Small intestine (tissue), 7 donors: ENCODE measurements around the gene CLCN2. TPM values are rescaled to one million over a fixed set of nuclear protein-coding genes. Genes with fewer than 3 reads are reported as not detected.
A peak's percentile ranks its signal among the peaks of the same experiment; 100 is the strongest.

Experiments
- DNase-seq, 2 donors: peaks; one replicate each; pipeline versions ENCODE4 v3.0.0 to v3.0.0-alpha.2; 2013
- FAIRE-seq: peaks from 2 replicates; lab custom pipeline; 2012; peaks lifted over from hg19 to GRCh38; lab: Jason Lieb, UNC
- H3K27ac ChIP-seq, 3 donors: one replicate each; pipeline ENCODE4 v1.5.1; 2013; ENCODE audit warnings: low read length in 2 of 3, mild to moderate bottlenecking in 2 of 3, control low read depth in 1 of 3, inconsistent platforms in 1 of 3, low read depth in 1 of 3, moderate library complexity in 1 of 3
- H3K27me3 ChIP-seq, 3 donors: one replicate each; pipeline ENCODE4 v1.6.1; 2013; ENCODE audit warnings: low read length in 3 of 3, inconsistent platforms in 1 of 3; ENCODE audit not compliant: control insufficient read depth in 3 of 3, insufficient read depth in 3 of 3
- H3K36me3 ChIP-seq, 3 donors: one replicate each; pipeline ENCODE4 v1.6.1; 2013; ENCODE audit warnings: low read length in 3 of 3, inconsistent platforms in 1 of 3, low read depth in 1 of 3, mild to moderate bottlenecking in 1 of 3, moderate library complexity in 1 of 3; ENCODE audit not compliant: control insufficient read depth in 3 of 3, insufficient read depth in 2 of 3
- H3K4me1 ChIP-seq, 3 donors: one replicate each; pipeline ENCODE4 v1.6.1; 2013; ENCODE audit warnings: low read length in 2 of 3, inconsistent platforms in 1 of 3, low read depth in 1 of 3, mild to moderate bottlenecking in 1 of 3, moderate library complexity in 1 of 3; ENCODE audit not compliant: control insufficient read depth in 3 of 3, insufficient read depth in 2 of 3
- H3K4me3 ChIP-seq, 3 donors: one replicate each; pipeline ENCODE4 v1.5.1; 2013; ENCODE audit warnings: low read length in 3 of 3, control low read depth in 1 of 3, inconsistent platforms in 1 of 3, low read depth in 1 of 3, mild to moderate bottlenecking in 1 of 3, moderate library complexity in 1 of 3
- H3K9me3 ChIP-seq, 2 donors: one replicate each; pipeline ENCODE4 v1.6.1; 2013; ENCODE audit warnings: low read depth in 1 of 2, low read length in 1 of 2; ENCODE audit not compliant: control insufficient read depth in 2 of 2, insufficient read depth in 1 of 2
- WGBS, 3 donors: extraction: QIAGEN DNeasy Blood & Tissue Kit; methylation state at CpG; one replicate each; pipeline ENCODE4 v1.1.7; 2013; 5-methylcytosine and 5-hydroxymethylcytosine counted together
- polyA plus RNA-seq, 4 donors: library from polyadenylated mRNA; stranded (reverse) in 3 of 4; unstranded in 1 of 4; fragments of 200-250 nt in 3 of 4; fragments of 120-200 nt in 1 of 4; gene quantifications; one replicate each; pipeline versions ENCODE4 v1.2.1 to v1.2.3, GENCODE V29; 2013
- donor health status: healthy with polysubstance abuse.
- donor health status: control.
- donor health status: control.
- donor health status: Bipolar disorder and iron deficiency.
- donor health status: healthy.

Gene CLCN2
- polyA plus RNA-seq, 4 donors = 10.0 to 30.9 (median 15.3) TPM

GRCh38 chr3:184378651-184379357 lies 17.4 kb upstream of the CLCN2 start:
- Histone ChIP-seq H3K36me3 (no peaks in the 10 kb centered on the region), H3K4me3 (peak overlapping the region in 1 of 3 donors; percentile 6), H3K27ac (peak overlapping the region in 2 of 3 donors; percentile 30 to 67), H3K4me1 (peaks cover 0 to 16% (median 0%) of the 10 kb centered on the region in 3 donors), H3K9me3 (no peaks in the 10 kb centered on the region), H3K27me3 (peaks cover 17 to 49% (median 19%) of the 10 kb centered on the region in 3 donors)
- WGBS, 3 donors = 69 to 78% (median 72%) methylated on average over 10 of the region's 10 CpGs
- no peak for DNase-seq
- no peak for FAIRE-seq

DNA sequence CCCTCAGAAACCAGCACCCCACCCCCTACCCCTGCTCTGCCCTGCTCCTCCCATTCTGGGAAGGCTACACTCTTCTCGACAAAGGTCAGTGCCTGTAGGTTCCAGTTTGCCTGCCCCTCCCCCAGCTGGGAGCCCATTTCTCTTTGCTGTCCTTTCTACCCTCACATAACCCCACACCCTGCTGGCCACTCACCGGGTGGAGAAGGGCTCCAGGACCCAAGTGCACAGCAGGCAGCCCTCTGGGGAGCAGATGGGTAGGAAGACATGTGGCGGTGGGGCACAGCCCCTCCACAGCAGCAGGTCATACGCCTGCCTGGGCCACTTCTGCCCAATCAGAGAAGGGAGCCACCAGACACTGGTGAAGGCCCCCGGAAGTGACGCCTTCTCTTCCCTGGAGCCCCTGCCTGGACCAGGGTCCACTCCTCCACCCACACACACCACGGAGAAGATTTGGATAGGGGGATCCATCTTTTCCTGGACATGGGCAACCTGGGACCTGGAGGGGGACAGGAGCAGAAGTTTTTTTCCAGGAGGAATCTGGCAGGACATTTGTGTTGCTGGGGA lies 16.6 kb upstream of the CLCN2 start, which contains the start of gene THPO:
Gene THPO (minus strand): TSS at position 326 of the 564 bp plus-strand sequence. CDS start 1,948 bp downstream, outside the sequence.
- no peak within 1 kb of the TSS for H3K4me3 ChIP-seq
- H3K36me3 ChIP-seq = no peaks in the 10 kb centered on the region
- peak within 1 kb of the TSS in 1 of 3 donors; percentile 67 for H3K27ac ChIP-seq
- H3K9me3 ChIP-seq = no peaks in the 10 kb centered on the region
- no peak for FAIRE-seq
- H3K4me1 ChIP-seq = peaks cover 0 to 16% (median 0%) of the 10 kb centered on the region in 3 donors
- H3K27me3 ChIP-seq = peaks cover 17 to 46% (median 17%) of the 10 kb centered on the region in 3 donors
- DNase-seq = peak in 1 of 2 donors; percentile 47
- 59 to 66% (median 59%) methylated on average over 7 of the region's 7 CpGs for WGBS, 3 donors

DNA sequence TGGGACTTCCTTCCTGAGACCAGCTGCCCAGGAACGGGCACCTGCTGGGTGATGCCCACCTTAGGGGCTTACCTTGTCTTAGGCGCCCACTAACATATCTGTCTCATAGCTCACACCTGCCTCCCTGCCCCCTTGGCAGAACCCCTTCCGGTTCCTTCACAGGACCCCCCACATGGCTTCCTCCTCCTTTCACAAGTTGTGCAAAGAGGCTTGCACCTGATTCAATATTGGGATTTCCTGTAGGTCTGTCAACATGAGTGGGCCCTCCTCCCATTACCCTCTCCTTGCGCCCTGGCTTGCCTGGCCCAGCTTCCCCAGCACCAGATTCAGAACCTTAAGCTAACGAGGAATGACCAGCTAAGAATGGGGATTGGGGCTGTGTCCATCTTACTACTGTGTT lies 16.0 kb upstream of the CLCN2 start:
- WGBS, 3 donors = 71 to 80% (median 73%) methylated on average over 5 of the region's 5 CpGs
- H3K27ac ChIP-seq = no peak overlapping the region
- H3K36me3 ChIP-seq = no peaks in the 10 kb centered on the region
- DNase-seq (no peak), FAIRE-seq (no peak)
- H3K4me1 ChIP-seq = peaks cover 0 to 16% (median 0%) of the 10 kb centered on the region in 3 donors
- H3K9me3 ChIP-seq = no peaks in the 10 kb centered on the region
- H3K4me3 ChIP-seq = no peak overlapping the region
- H3K27me3 ChIP-seq = peaks cover 14 to 40% (median 15%) of the 10 kb centered on the region in 3 donors

GRCh38 chr3:184375747-184376461 lies 14.5 kb upstream of the CLCN2 start:
- no peaks in the 10 kb centered on the region for H3K9me3 ChIP-seq
- 77 to 84% (median 81%) methylated on average over 12 of the region's 12 CpGs for WGBS, 3 donors
- no peaks in the 10 kb centered on the region for H3K36me3 ChIP-seq
- H3K27ac ChIP-seq = no peak overlapping the region
- peaks cover 9 to 26% (median 13%) of the 10 kb centered on the region in 3 donors for H3K27me3 ChIP-seq
- no peak for DNase-seq
- H3K4me1 ChIP-seq = peaks cover 0 to 17% (median 2%) of the 10 kb centered on the region in 3 donors
- no peak for FAIRE-seq
- no peak overlapping the region for H3K4me3 ChIP-seq

- no peak for DNase-seq
- no peak for FAIRE-seq
- Histone ChIP-seq H3K27me3 (peaks cover 5 to 10% (median 6%) of the 10 kb centered on the region in 3 donors), H3K27ac (no peak overlapping the region), H3K4me3 (no peak overlapping the region), H3K4me1 (peaks cover 0 to 16% (median 2%) of the 10 kb centered on the region in 3 donors), H3K9me3 (no peaks in the 10 kb centered on the region), H3K36me3 (peaks cover 2 to 8% (median 3%) of the 10 kb centered on the region in 3 donors)
- 68 to 77% (median 70%) methylated on average over 6 of the region's 6 CpGs for WGBS, 3 donors
These were observed 12.0 kb upstream of the CLCN2 start for GRCh38 chr3:184373422-184373821.

- Histone ChIP-seq H3K9me3 (no peaks in the 10 kb centered on the region), H3K27me3 (peaks cover under 1 to 6% (median 2%) of the 10 kb centered on the region in 3 donors), H3K4me3 (no peak overlapping the region), H3K36me3 (peaks cover 3 to 12% (median 5%) of the 10 kb centered on the region in 3 donors), H3K4me1 (peaks cover 0 to 12% (median 2%) of the 10 kb centered on the region in 3 donors), H3K27ac (no peak overlapping the region)
- WGBS, 3 donors = 23 to 69% (median 43%) methylated on average over 5 of the region's 5 CpGs
- DNase-seq (no peak), FAIRE-seq (no peak)
These were observed 11.5 kb upstream of the CLCN2 start for GRCh38 chr3:184372911-184373310.

GRCh38 chr3:184372296-184372821 lies 11.0 kb upstream of the CLCN2 start:
- Histone ChIP-seq H3K9me3 (no peaks in the 10 kb centered on the region), H3K27ac (no peak overlapping the region), H3K4me1 (peaks cover 0 to 10% (median 2%) of the 10 kb centered on the region in 3 donors), H3K4me3 (no peak overlapping the region), H3K36me3 (peaks cover 3 to 16% (median 5%) of the 10 kb centered on the region in 3 donors), H3K27me3 (peaks cover 0 to 2% (median under 1%) of the 10 kb centered on the region in 3 donors)
- FAIRE-seq (no peak), DNase-seq (no peak)
- WGBS, 3 donors = 76 to 81% (median 78%) methylated on average over 8 of the region's 8 CpGs

DNA sequence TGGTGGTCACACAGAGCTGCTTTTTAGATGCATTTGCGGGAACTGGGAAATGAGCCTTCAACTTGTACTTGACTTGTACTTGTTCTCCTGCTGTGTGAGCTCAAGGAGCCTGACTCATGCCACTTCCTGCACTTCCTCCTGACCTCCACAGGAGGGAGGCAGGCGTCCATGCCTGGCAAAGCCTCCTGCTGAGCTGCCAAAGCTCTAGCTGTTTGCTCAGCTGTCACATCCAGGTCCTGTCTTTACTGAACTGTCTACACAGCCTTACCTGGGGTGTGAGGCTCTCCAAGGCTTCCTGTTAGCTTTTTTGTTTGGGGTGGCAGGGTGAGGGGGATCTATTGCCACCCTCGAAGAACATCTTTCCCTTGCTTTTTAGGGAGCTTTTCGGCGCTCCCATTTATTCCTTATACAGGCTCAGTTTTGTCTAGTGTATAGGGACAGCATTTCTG lies 10.2 kb upstream of the CLCN2 start:
- no peak for FAIRE-seq
- WGBS, 3 donors = 34 to 47% (median 34%) methylated on average over 5 of the region's 5 CpGs
- H3K27ac ChIP-seq = no peak overlapping the region

More for the DNA sequence above, 10.2 kb upstream of the CLCN2 start:
- Histone ChIP-seq H3K9me3 (no peaks in the 10 kb centered on the region), H3K4me1 (peaks cover 0 to 14% (median 2%) of the 10 kb centered on the region in 3 donors), H3K4me3 (no peak overlapping the region), H3K36me3 (peaks cover 5 to 19% (median 8%) of the 10 kb centered on the region in 3 donors), H3K27me3 (peaks cover 0 to 2% (median 0%) of the 10 kb centered on the region in 3 donors)
- DNase-seq = peak; percentile 87 to 90
